H1 (cell line): Measurements from ENCODE around the gene NR2F2. TPM values are rescaled to one million over a fixed set of nuclear protein-coding genes. Genes with fewer than 3 reads are reported as not detected.

Experiments
- CTCF ChIA-PET: fragments of 300-600 bp; sonication (Branson Sonifier 250); formaldehyde crosslinking; loops from one replicate; lab custom pipeline; 2021; ENCODE audit not compliant: partially characterized antibody; lab: Charles Lee
- POLR2A ChIA-PET: fragments of 300-600 bp; sonication (Branson Sonifier 250); formaldehyde crosslinking; loops from one replicate; lab custom pipeline; 2021; ENCODE audit warnings: inconsistent platforms; ENCODE audit not compliant: partially characterized antibody; lab: Charles Lee
- DNase-seq, 2 experiments: peaks; one replicate each; pipeline versions ENCODE4 v3.0.0 to v3.0.0-alpha.2; 2010 to 2022; ENCODE audit warnings: low spot score in 2 of 2, low read depth in 1 of 2, mixed read lengths in 1 of 2
- FAIRE-seq: peaks from 2 replicates; lab custom pipeline; 2011; peaks lifted over from hg19 to GRCh38; lab: Jason Lieb, UNC
- H2AFZ ChIP-seq: 2 replicates; pipeline ENCODE4 v1.8.1; 2012; ENCODE audit warnings: low read length, inconsistent platforms
- H2AK5ac ChIP-seq: 2 replicates; pipeline ENCODE4 v1.6.1; 2013; ENCODE audit warnings: low read depth, low read length
- H2BK120ac ChIP-seq: replicated peaks from 2 replicates; pipeline ENCODE3; 2013; ENCODE audit warnings: low read depth, low read length, inconsistent platforms
- H2BK12ac ChIP-seq: 2 replicates; pipeline ENCODE4 v1.6.1; 2013; ENCODE audit warnings: low read depth, low read length
- H2BK15ac ChIP-seq: 2 replicates; pipeline ENCODE4 v1.6.1; 2013; ENCODE audit warnings: low read length
- H2BK20ac ChIP-seq: 2 replicates; pipeline ENCODE4 v1.6.1; 2013; ENCODE audit warnings: low read length
- H2BK5ac ChIP-seq: 2 replicates; pipeline ENCODE4 v1.6.1; 2013; ENCODE audit warnings: low read depth, low read length
- H3K14ac ChIP-seq: 2 replicates; pipeline ENCODE4 v1.6.1; 2013; ENCODE audit warnings: inconsistent platforms; ENCODE audit not compliant: insufficient read length
- H3K18ac ChIP-seq: 2 replicates; pipeline ENCODE4 v1.6.1; 2013; ENCODE audit warnings: low read length; ENCODE audit errors: extremely low read depth
- H3K23ac ChIP-seq: 2 replicates; pipeline ENCODE4 v1.6.1; 2013; ENCODE audit warnings: inconsistent platforms; ENCODE audit not compliant: insufficient read length
- H3K23me2 ChIP-seq: 2 replicates; pipeline ENCODE4 v1.6.1; 2013; ENCODE audit warnings: low read depth, low read length
- H3K27ac ChIP-seq: 2 replicates; pipeline ENCODE4 v1.6.1; 2011; ENCODE audit warnings: low read depth, low read length, inconsistent platforms
- H3K27me3 ChIP-seq, 4 experiments: replicated peaks in 1 of 4; 1 replicate in 1 of 4; 2 replicates in 3 of 4; pipeline versions ENCODE4 v1.6.1 to v1.8.1; 2011 to 2013; ENCODE audit warnings: low read length in 3 of 4, mild to moderate bottlenecking in 3 of 4, inconsistent platforms in 2 of 4, mixed read lengths in 2 of 4, moderate library complexity in 1 of 4; ENCODE audit not compliant: control insufficient read depth in 3 of 4, insufficient read depth in 3 of 4; ENCODE audit errors: extremely low read depth in 1 of 4
- H3K36me3 ChIP-seq, 4 experiments: 2 replicates each; pipeline versions ENCODE4 v1.6.1 to v1.8.1; 2011 to 2013; ENCODE audit warnings: mild to moderate bottlenecking in 4 of 4, low read length in 3 of 4, moderate library complexity in 2 of 4, control low read depth in 1 of 4, inconsistent platforms in 1 of 4; ENCODE audit not compliant: insufficient read depth in 4 of 4, control insufficient read depth in 2 of 4
- H3K4ac ChIP-seq: replicated peaks from 2 replicates; pipeline ENCODE3; 2013; ENCODE audit warnings: low read length, low read depth, mixed read lengths, inconsistent platforms; ENCODE audit not compliant: insufficient read length
- H3K4me1 ChIP-seq, 4 experiments: replicated peaks in 1 of 4; 1 replicate in 1 of 4; 2 replicates in 3 of 4; pipeline versions ENCODE4 v1.6.1 to v1.8.1; 2011 to 2013; ENCODE audit warnings: low read length in 3 of 4, inconsistent platforms in 2 of 4, mixed read lengths in 1 of 4; ENCODE audit not compliant: insufficient read depth in 4 of 4, control insufficient read depth in 3 of 4
- H3K4me2 ChIP-seq, 2 experiments: 2 replicates each; pipeline versions ENCODE4 v1.6.1 to v1.8.1; 2011 to 2013; ENCODE audit warnings: low read depth in 2 of 2, low read length in 2 of 2, control low read depth in 1 of 2, inconsistent platforms in 1 of 2, mild to moderate bottlenecking in 1 of 2; ENCODE audit not compliant: insufficient read depth in 1 of 2
- H3K4me3 ChIP-seq, 4 experiments: fragments of 200-600, 300-600 bp in 1 of 4; sonication (generic), shearing (Covaris generic), sonication (Bioruptor Twin) in 1 of 4; 2 replicates each; pipeline versions ENCODE4 v1.5.1 to v1.8.1; 2011 to 2016; ENCODE audit warnings: low read length in 4 of 4, low read depth in 3 of 4, control low read depth in 2 of 4, inconsistent platforms in 2 of 4, mild to moderate bottlenecking in 2 of 4, mixed read lengths in 1 of 4, moderate library complexity in 1 of 4; ENCODE audit not compliant: insufficient read depth in 2 of 4; ENCODE audit errors: extremely low read depth in 1 of 4
- H3K56ac ChIP-seq: replicated peaks from 2 replicates; pipeline ENCODE3; 2013; ENCODE audit warnings: low read depth, mild to moderate bottlenecking, mixed read lengths, low read length, inconsistent platforms; ENCODE audit not compliant: insufficient read length
- H3K79me1 ChIP-seq: 2 replicates; pipeline ENCODE4 v1.6.1; 2013; ENCODE audit warnings: low read depth, low read length, control low read depth
- H3K79me2 ChIP-seq, 2 experiments: 2 replicates each; pipeline versions ENCODE4 v1.6.1 to v1.8.1; 2012 to 2013; ENCODE audit warnings: low read length in 2 of 2, mild to moderate bottlenecking in 2 of 2, inconsistent platforms in 1 of 2; ENCODE audit not compliant: insufficient read depth in 2 of 2, control insufficient read depth in 1 of 2
- H3K9ac ChIP-seq, 4 experiments: replicated peaks in 1 of 4; 1 replicate in 1 of 4; 2 replicates in 3 of 4; pipeline versions ENCODE4 v1.6.1 to v1.8.1; 2011 to 2013; ENCODE audit warnings: low read depth in 3 of 4, low read length in 3 of 4, control low read depth in 2 of 4, mild to moderate bottlenecking in 2 of 4, moderate library complexity in 2 of 4, inconsistent platforms in 1 of 4; ENCODE audit errors: extremely low read depth in 1 of 4
- H3K9me3 ChIP-seq, 2 experiments: 2 replicates each; pipeline versions ENCODE4 v1.6.1 to v1.8.1; 2012 to 2013; ENCODE audit warnings: mild to moderate bottlenecking in 2 of 2, moderate library complexity in 2 of 2, control low read depth in 1 of 2, inconsistent platforms in 1 of 2, low read depth in 1 of 2, low read length in 1 of 2, mixed read lengths in 1 of 2; ENCODE audit not compliant: insufficient read depth in 2 of 2
- H4K20me1 ChIP-seq, 2 experiments: replicated peaks in 1 of 2; 2 replicates each; pipeline versions ENCODE3 to v1.8.1; 2011 to 2013; ENCODE audit warnings: inconsistent platforms in 2 of 2, low read length in 2 of 2, mild to moderate bottlenecking in 1 of 2; ENCODE audit not compliant: insufficient read depth in 2 of 2, control insufficient read depth in 1 of 2
- H4K5ac ChIP-seq: 2 replicates; pipeline ENCODE4 v1.6.1; 2013; ENCODE audit warnings: low read length, low read depth, mixed read lengths, inconsistent platforms; ENCODE audit not compliant: insufficient read length
- H4K8ac ChIP-seq: 2 replicates; pipeline ENCODE4 v1.8.0; 2013; ENCODE audit warnings: mild to moderate bottlenecking, moderate library complexity, low read length, inconsistent platforms; ENCODE audit not compliant: insufficient read depth; ENCODE audit errors: extremely low read depth
- H4K91ac ChIP-seq: replicated peaks from 2 replicates; pipeline ENCODE3; 2013; ENCODE audit warnings: low read length, mixed read lengths, inconsistent platforms; ENCODE audit not compliant: insufficient read length
- CBX5 ChIP-seq: fragments of 300-800, 300-1000 bp; sonication (generic); IDR thresholded peaks from 2 replicates; pipeline ENCODE4 v1.7.1; 2016; ENCODE audit warnings: antibody characterized with exemption, low read length, low read depth
- HDAC2 ChIP-seq, 2 experiments: fragments of 300-600 bp in 1 of 2; sonication (generic) in 1 of 2; IDR thresholded peaks; 2 replicates each; pipeline ENCODE4 v1.6.1; 2011 to 2012; ENCODE audit warnings: low read depth in 2 of 2, low read length in 2 of 2, mild to moderate bottlenecking in 2 of 2, moderate library complexity in 2 of 2, borderline replicate concordance in 1 of 2, inconsistent platforms in 1 of 2
- KDM1A ChIP-seq: fragments of 200-600, 300-600 bp; sonication (generic); IDR thresholded peaks from 2 replicates; pipeline ENCODE4 v1.7.1; 2016; ENCODE audit warnings: mild to moderate bottlenecking, low read length, borderline replicate concordance
- MAFK ChIP-seq: IDR thresholded peaks from 2 replicates; pipeline ENCODE4 v1.6.1; 2012; ENCODE audit warnings: low read depth, mild to moderate bottlenecking, improper control_type of control experiment, low read length
- PHF8 ChIP-seq: fragments of 200-600 bp; sonication (generic); conservative IDR thresholded peaks from 2 replicates; pipeline ENCODE4 v1.7.1; 2012; ENCODE audit warnings: low read depth, mild to moderate bottlenecking, inconsistent platforms, low read length, moderate library complexity
- RNF2 ChIP-seq: fragments of 200-900, 300-1000 bp; sonication (generic); IDR thresholded peaks from 2 replicates; pipeline ENCODE4 v1.7.1; 2016; ENCODE audit warnings: borderline replicate concordance, low read depth, mild to moderate bottlenecking, antibody characterized with exemption, low read length; ENCODE audit not compliant: poor library complexity, severe bottlenecking; ENCODE audit errors: missing control alignments
- SIN3A ChIP-seq, 2 experiments: IDR thresholded peaks in 1 of 2; conservative IDR thresholded peaks in 1 of 2; 2 replicates each; pipeline ENCODE4 v1.6.1; 2011 to 2012; ENCODE audit warnings: low read length in 2 of 2, improper control_type of control experiment in 1 of 2, low read depth in 1 of 2, mild to moderate bottlenecking in 1 of 2
- SRF ChIP-seq: IDR thresholded peaks from 2 replicates; pipeline ENCODE4 v1.6.1; 2011; ENCODE audit warnings: mild to moderate bottlenecking, low read depth, low read length, moderate library complexity
- TAF7 ChIP-seq: optimal IDR thresholded peaks from 2 replicates; pipeline ENCODE3; 2011; ENCODE audit warnings: low read depth, mild to moderate bottlenecking, inconsistent platforms, low read length, moderate library complexity, borderline replicate concordance
- YY1 ChIP-seq: IDR thresholded peaks from 2 replicates; pipeline ENCODE4 v1.6.1; 2011; ENCODE audit warnings: low read depth, mild to moderate bottlenecking, low read length
- WGBS, 2 experiments: shearing (Covaris generic) in 1 of 2; methylation state at CpG; one replicate each; pipeline versions ENCODE4 v1.1.6 to v1.1.7; 2013 to 2015; ENCODE audit warnings: low lambda C conversion rate in 2 of 2, mixed read lengths in 2 of 2, inconsistent platforms in 1 of 2, low coverage in 1 of 2, missing lambda C conversion rate in 1 of 2; ENCODE audit not compliant: insufficient replicate concordance in 2 of 2, insufficient coverage in 1 of 2, insufficient read length in 1 of 2; ENCODE audit errors: extremely low coverage in 1 of 2, missing lambda C conversion rate in 1 of 2; 5-methylcytosine and 5-hydroxymethylcytosine counted together
- polyA plus RNA-seq, 7 experiments: library from polyadenylated mRNA; depleted of rRNA in 3 of 7; stranded (reverse) in 5 of 7; unstranded in 2 of 7; fragments of >200 nt in 5 of 7; fragments of 200-250 nt in 2 of 7; gene quantifications; 1 replicate in 5 of 7; 2 replicates in 1 of 7; 4 replicates in 1 of 7; pipeline versions ENCODE4 v1.2.1 to v1.2.3, GENCODE V29; 2011 to 2013; ENCODE audit warnings: missing spikeins in 2 of 7, mixed read lengths in 2 of 7
- total RNA-seq: library from RNA; stranded (reverse); fragmentation: NEBNext Ultra II Directional; extraction: Animal tissue kit (Norgen Biotek cat#: 25700); gene quantifications from 2 replicates; pipeline ENCODE4 v1.2.1, GENCODE V29; 2021

Gene NR2F2
- total and polyA plus RNA-seq, 2 of the 8 experiments (the other 6 are each of a cell fraction or from before 2014, with no cell fraction given), result 0.03 TPM; not detected in 1

DNA sequence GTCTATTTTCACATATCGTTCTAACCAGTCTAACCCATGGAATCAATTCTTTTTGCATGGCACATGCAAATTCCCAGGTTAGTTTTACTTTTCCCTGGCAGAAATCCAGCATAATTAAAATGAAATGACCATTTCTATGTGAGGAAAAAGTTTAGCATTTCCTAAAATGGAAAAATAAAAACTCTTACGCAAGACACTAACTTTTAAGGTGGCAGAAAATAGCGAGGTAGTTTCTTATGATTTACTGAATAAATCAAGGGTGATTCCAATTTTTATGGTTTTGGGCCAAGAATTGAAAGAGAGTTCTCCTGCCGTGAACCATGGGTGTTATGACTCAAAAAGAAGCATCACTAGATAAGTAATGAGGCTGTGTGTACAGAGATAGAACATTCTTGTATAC lies 32.7 kb upstream of the NR2F2 start:
- Histone ChIP-seq H3K4me2 (no peak overlapping the region), H3K27ac (no peak overlapping the region)
- CTCF ChIA-PET, result no interaction called here
- TF ChIP-seq SRF (no peak), CBX5 (no peak), MAFK (no peak), YY1 (no peak), RNF2 (no peak), PHF8 (no peak), HDAC2 (IDR thresholded peaks at IDR 0.05; ENCODE audit: borderline replicate concordance in 1 of 2, low read depth in 2 of 2, low read length in 2 of 2) (no peak), SIN3A (conservative IDR thresholded peaks at IDR 0.05 in 1 of 2, IDR thresholded peaks at IDR 0.05 in 1 of 2; ENCODE audit: low read depth in 1 of 2, low read length in 2 of 2) (no peak), KDM1A (no peak), TAF7 (no peak)

More for the DNA sequence above, 32.7 kb upstream of the NR2F2 start:
- Histone ChIP-seq H3K56ac (no peak overlapping the region), H4K20me1 (no peaks in the 10 kb centered on the region), H3K14ac (no peak overlapping the region), H3K4me1 (peaks cover 0 to 9% (median 6%) of the 10 kb centered on the region in 4 experiments; a peak in 4 of 7 replicates), H4K91ac (no peak overlapping the region), H2AFZ (no peak overlapping the region), H4K8ac (no peak overlapping the region), H3K23ac (no peak overlapping the region), H3K4me3 (no peak overlapping the region), H3K9ac (no peak overlapping the region), H3K27me3 (no peaks in the 10 kb centered on the region), H4K5ac (no peak overlapping the region), H2AK5ac (no peak overlapping the region), H2BK12ac (no peak overlapping the region), H3K79me2 (no peaks in the 10 kb centered on the region), H2BK120ac (no peak overlapping the region), H3K23me2 (no peaks in the 10 kb centered on the region), H3K18ac (no peak overlapping the region), H3K79me1 (no peaks in the 10 kb centered on the region), H3K36me3 (no peaks in the 10 kb centered on the region; a peak in 1 of 8 replicates), H3K4ac (no peak overlapping the region), H2BK20ac (no peak overlapping the region), H2BK5ac (no peak overlapping the region), H3K9me3 (peaks cover 11% of the 10 kb centered on the region in 2 experiments; a peak in 3 of 4 replicates), H2BK15ac (no peak overlapping the region)
- DNase-seq (no peak), FAIRE-seq (no peak)
- WGBS, 2 experiments, result 89% methylated on average over 4 of the region's 4 CpGs; no CpG with 5 or more reads in 1 of the 2 experiments
- POLR2A ChIA-PET, result no interaction called here
